ENCODE results near the gene ATP6V1A.

GRCh38 chr3:113754494-113755159, 7.8 kb downstream of the ATP6V1A start:
- TF ChIP-seq, protein P1, sequence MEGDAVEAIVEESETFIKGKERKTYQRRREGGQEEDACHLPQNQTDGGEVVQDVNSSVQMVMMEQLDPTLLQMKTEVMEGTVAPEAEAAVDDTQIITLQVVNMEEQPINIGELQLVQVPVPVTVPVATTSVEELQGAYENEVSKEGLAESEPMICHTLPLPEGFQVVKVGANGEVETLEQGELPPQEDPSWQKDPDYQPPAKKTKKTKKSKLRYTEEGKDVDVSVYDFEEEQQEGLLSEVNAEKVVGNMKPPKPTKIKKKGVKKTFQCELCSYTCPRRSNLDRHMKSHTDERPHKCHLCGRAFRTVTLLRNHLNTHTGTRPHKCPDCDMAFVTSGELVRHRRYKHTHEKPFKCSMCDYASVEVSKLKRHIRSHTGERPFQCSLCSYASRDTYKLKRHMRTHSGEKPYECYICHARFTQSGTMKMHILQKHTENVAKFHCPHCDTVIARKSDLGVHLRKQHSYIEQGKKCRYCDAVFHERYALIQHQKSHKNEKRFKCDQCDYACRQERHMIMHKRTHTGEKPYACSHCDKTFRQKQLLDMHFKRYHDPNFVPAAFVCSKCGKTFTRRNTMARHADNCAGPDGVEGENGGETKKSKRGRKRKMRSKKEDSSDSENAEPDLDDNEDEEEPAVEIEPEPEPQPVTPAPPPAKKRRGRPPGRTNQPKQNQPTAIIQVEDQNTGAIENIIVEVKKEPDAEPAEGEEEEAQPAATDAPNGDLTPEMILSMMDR (IDR thresholded peaks at IDR 0.05), result no peak
- TF ChIP-seq SIN3A (IDR thresholded peaks at IDR 0.05; ENCODE audit: borderline replicate concordance, insufficient read depth, low read depth, low read length), result no peak
- TF ChIP-seq, protein P2, sequence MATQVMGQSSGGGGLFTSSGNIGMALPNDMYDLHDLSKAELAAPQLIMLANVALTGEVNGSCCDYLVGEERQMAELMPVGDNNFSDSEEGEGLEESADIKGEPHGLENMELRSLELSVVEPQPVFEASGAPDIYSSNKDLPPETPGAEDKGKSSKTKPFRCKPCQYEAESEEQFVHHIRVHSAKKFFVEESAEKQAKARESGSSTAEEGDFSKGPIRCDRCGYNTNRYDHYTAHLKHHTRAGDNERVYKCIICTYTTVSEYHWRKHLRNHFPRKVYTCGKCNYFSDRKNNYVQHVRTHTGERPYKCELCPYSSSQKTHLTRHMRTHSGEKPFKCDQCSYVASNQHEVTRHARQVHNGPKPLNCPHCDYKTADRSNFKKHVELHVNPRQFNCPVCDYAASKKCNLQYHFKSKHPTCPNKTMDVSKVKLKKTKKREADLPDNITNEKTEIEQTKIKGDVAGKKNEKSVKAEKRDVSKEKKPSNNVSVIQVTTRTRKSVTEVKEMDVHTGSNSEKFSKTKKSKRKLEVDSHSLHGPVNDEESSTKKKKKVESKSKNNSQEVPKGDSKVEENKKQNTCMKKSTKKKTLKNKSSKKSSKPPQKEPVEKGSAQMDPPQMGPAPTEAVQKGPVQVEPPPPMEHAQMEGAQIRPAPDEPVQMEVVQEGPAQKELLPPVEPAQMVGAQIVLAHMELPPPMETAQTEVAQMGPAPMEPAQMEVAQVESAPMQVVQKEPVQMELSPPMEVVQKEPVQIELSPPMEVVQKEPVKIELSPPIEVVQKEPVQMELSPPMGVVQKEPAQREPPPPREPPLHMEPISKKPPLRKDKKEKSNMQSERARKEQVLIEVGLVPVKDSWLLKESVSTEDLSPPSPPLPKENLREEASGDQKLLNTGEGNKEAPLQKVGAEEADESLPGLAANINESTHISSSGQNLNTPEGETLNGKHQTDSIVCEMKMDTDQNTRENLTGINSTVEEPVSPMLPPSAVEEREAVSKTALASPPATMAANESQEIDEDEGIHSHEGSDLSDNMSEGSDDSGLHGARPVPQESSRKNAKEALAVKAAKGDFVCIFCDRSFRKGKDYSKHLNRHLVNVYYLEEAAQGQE (IDR thresholded peaks at IDR 0.05; ENCODE audit: insufficient read depth in 1 of 2, low read depth in 2 of 2, low read length in 1 of 2), result no peak
- no peak for TF ChIP-seq TCF7L2 (IDR thresholded peaks at IDR 0.05; ENCODE audit: low read depth, low read length)
- TF ChIP-seq POLR2AphosphoS5 (IDR thresholded peaks at IDR 0.05; ENCODE audit: low read depth, low read length), result no peak
